Measurements from ENCODE around the gene CYP20A1. TPM values are rescaled to one million over a fixed set of nuclear protein-coding genes. Genes with fewer than 3 reads are reported as not detected.
"Not testable (repeated sequence)": the region's sequence is repeated elsewhere in the genome, so short reads cannot be mapped to it uniquely, and the experiment has no call there.

CYP20A1 gene
- polyA plus RNA-seq, 6 donors from 2014 or later: 15.3 to 34.1 (median 20.6) TPM

- Mint-ChIP-seq H3K27me3 (no peaks in the 10 kb centered on the region), H3K4me3 (peak overlapping the region; percentile 10 to 97 (median 91)), H3K27ac (peak overlapping the region in 5 of 6 donors; percentile 37 to 98 (median 76)), H3K9me3 (no peaks in the 10 kb centered on the region), H3K36me3 (peaks cover 4 to 13% of the 10 kb centered on the region in 2 donors), H3K4me1 (peaks cover 28 to 50% (median 40%) of the 10 kb centered on the region in 3 donors)
- ATAC-seq (ENCODE audit: low read depth in 2 of 2) (no peak), DNase-seq (no peak)
Observed at GRCh38 chr2:203240491-203240890, 1.7 kb downstream of the CYP20A1 start.

DNA sequence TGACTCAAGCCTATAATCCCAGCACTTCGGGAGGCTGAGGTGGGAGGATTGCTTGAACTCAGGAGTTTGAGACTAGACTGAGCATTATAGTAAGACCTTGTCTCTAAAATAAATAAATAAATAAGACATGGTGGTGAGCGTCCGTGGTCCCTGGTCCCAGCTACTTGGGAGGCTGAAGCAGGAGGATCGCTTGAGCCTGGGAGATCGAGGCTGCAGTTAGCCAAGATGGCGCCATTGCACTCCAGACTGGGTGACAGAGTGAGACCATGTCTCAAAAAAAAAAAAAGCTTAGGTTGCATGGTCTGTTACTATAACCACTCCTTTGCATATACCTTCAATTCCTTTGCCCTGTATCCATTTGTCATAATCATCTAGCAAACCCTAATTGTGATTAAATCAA lies 3.7 kb downstream of the CYP20A1 start:
- Mint-ChIP-seq H3K4me3 (peak overlapping the region in 1 of 8 donors; percentile 45), H3K27me3 (no peaks in the 10 kb centered on the region), H3K9me3 (no peaks in the 10 kb centered on the region), H3K36me3 (peaks cover 4 to 13% of the 10 kb centered on the region in 2 donors), H3K4me1 (peaks cover 33 to 59% (median 42%) of the 10 kb centered on the region in 3 donors), H3K27ac (peak overlapping the region in 1 of 6 donors; percentile 1)
- DNase-seq (no peak), ATAC-seq (ENCODE audit: low read depth in 2 of 2) (no peak)

- Mint-ChIP-seq H3K27me3 (no peaks in the 10 kb centered on the region), H3K36me3 (peaks cover 10 to 20% of the 10 kb centered on the region in 2 donors), H3K4me3 (peak overlapping the region in 1 of 8 donors; percentile 52), H3K9me3 (no peaks in the 10 kb centered on the region), H3K27ac (no peak overlapping the region), H3K4me1 (peaks cover 19 to 30% (median 20%) of the 10 kb centered on the region in 3 donors)
- no peak for ATAC-seq (ENCODE audit: low read depth in 2 of 2)
- no peak for DNase-seq
Observed at GRCh38 chr2:203246646-203247045, 7.8 kb downstream of the CYP20A1 start.

- Mint-ChIP-seq H3K4me1 (no peaks in the 10 kb centered on the region), H3K9me3 (peaks cover 0 to 7% (median 0%) of the 10 kb centered on the region in 7 donors), H3K36me3 (peaks cover 27 to 39% of the 10 kb centered on the region in 2 donors), H3K4me3 (peak overlapping the region in 1 of 8 donors; percentile 33), H3K27me3 (no peaks in the 10 kb centered on the region), H3K27ac (peak overlapping the region in 1 of 6 donors; percentile 62)
- no peak for ATAC-seq (ENCODE audit: low read depth in 2 of 2)
- DNase-seq: no peak
Observed at GRCh38 chr2:203252818-203253217, 14.0 kb downstream of the CYP20A1 start.

DNA sequence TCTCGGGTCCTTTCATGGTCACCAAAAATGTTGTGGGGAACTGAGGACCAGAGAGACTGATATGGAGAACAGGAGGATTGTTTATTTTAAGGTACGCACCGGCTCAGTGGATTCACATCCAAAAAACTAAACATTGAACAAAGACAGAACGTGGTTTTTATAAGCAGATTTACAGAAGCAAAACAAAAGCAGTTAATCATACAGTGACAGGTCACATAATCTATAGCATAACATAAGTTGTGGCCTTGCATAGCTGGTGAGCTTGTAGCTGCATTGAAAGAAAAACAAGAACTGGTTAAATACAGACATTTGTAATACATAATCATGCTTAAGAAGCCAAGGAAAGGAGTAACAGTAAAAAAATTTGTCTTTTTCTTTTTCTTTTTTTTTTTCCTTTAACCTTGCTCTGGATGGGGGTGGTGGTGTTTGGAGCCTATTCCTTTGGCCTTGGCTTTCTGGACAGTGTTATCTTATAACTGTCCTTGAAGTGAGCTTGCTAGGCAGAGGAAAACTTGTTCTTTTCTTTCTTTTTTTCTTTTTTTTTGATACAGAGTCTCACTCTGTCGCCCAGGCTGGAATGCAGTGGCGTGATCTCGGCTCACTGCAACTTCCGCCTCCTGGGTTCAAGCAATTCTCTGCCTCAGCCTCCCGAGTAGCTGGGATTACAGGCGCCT lies 14.7 kb downstream of the CYP20A1 start:
- not testable (repeated sequence) for H3K9me3 Mint-ChIP-seq; DNase-seq; H3K4me3 Mint-ChIP-seq; ATAC-seq (ENCODE audit: low read depth in 2 of 2); H3K4me1 Mint-ChIP-seq; H3K27me3 Mint-ChIP-seq; H3K27ac Mint-ChIP-seq
- H3K36me3 Mint-ChIP-seq: peaks cover 32 to 41% of the 10 kb centered on the region in 2 donors

DNA sequence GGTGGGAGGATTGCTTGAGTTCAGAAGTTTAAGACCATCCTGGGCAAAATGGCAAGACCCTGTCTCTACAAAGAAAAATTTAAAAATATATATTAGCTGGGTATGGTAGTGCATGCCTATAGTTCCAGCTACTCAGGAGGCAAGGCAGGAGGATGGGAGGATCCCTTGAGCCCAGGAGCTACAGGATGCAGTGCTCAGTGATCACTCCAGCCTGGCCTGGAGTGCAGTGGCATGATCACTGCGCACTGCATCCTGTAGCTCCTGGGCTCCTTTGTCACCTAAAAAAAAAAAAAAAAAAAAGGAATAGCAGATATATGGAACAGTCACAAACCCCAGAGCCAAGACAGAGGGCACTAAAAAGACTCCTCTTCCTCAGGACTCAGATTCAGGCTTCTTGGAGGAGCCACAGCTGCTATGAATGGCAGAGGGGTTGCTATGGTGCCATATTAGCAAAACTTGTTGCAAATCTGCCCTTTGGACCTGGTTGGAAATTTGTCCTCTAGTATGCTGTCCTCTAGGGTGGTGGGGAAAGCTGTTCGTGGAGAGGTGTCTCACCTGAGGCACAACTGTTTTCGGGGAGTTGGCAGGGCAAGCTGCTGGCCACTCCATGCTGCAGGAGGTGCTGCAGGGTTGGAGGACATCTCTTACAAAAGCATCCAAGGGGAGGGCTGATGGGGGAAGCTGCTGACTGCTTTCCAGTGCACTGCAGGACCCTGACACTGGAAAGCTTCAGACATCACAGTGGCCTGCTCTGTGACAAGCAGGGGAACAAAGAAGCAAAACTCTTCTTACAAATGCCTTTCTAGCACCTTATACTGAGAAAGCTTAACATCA lies 22.7 kb downstream of the CYP20A1 start:
- H3K4me3 Mint-ChIP-seq: no peak overlapping the region
- no peaks in the 10 kb centered on the region for H3K27me3 Mint-ChIP-seq
- DNase-seq (no peak), ATAC-seq (ENCODE audit: low read depth in 2 of 2) (no peak)
- peaks cover 0 to 16% (median 3%) of the 10 kb centered on the region in 3 donors for H3K4me1 Mint-ChIP-seq
- peak overlapping the region in 1 of 6 donors; percentile 47 for H3K27ac Mint-ChIP-seq
- H3K9me3 Mint-ChIP-seq: no peaks in the 10 kb centered on the region
- peaks cover 17 to 22% of the 10 kb centered on the region in 2 donors for H3K36me3 Mint-ChIP-seq

GRCh38 chr2:203279288-203279687 lies 40.5 kb downstream of the CYP20A1 start:
- H3K4me1 Mint-ChIP-seq: no peaks in the 10 kb centered on the region
- ATAC-seq (ENCODE audit: low read depth in 2 of 2) (no peak), DNase-seq (no peak)
- H3K27ac Mint-ChIP-seq: no peak overlapping the region
- H3K4me3 Mint-ChIP-seq: no peak overlapping the region
- no peaks in the 10 kb centered on the region for H3K27me3 Mint-ChIP-seq
- peaks cover 15 to 17% of the 10 kb centered on the region in 2 donors for H3K36me3 Mint-ChIP-seq
- H3K9me3 Mint-ChIP-seq: no peaks in the 10 kb centered on the region

- H3K27ac Mint-ChIP-seq: peak overlapping the region in 1 of 6 donors; percentile 41
- no peak overlapping the region for H3K4me3 Mint-ChIP-seq
- peaks cover 15 to 17% of the 10 kb centered on the region in 2 donors for H3K36me3 Mint-ChIP-seq
- no peaks in the 10 kb centered on the region for H3K27me3 Mint-ChIP-seq
- no peaks in the 10 kb centered on the region for H3K9me3 Mint-ChIP-seq
- no peak for DNase-seq
- ATAC-seq (ENCODE audit: low read depth in 2 of 2): no peak
- no peaks in the 10 kb centered on the region for H3K4me1 Mint-ChIP-seq
Observed at GRCh38 chr2:203280428-203281064, 41.7 kb downstream of the CYP20A1 start.

GRCh38 chr2:203282101-203282500 lies 43.3 kb downstream of the CYP20A1 start:
- H3K9me3 Mint-ChIP-seq: no peaks in the 10 kb centered on the region
- peaks cover 0 to 17% of the 10 kb centered on the region in 2 donors for H3K36me3 Mint-ChIP-seq
- no peak for ATAC-seq (ENCODE audit: low read depth in 2 of 2)

DNA sequence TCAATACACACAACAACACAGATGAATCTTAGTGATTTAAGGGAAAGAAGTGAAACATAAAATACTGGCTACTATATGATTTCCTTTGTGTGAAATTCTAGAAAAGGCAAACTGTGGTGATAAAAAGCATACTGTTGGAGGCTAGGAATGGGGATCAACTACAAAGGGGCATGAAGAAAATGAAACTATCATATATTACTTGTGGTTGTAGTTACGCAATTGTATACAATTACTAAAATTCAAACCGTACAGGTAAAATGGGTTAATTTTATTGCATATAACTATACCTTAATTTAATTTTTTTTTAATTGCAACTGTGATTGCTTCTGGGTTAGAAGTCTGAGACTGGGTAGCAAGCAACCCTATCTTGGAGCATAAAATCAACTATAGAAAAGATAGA lies 47.7 kb downstream of the CYP20A1 start:
- peaks cover 8 to 15% of the 10 kb centered on the region in 2 donors for H3K36me3 Mint-ChIP-seq
- no peaks in the 10 kb centered on the region for H3K27me3 Mint-ChIP-seq
- H3K4me3 Mint-ChIP-seq: no peak overlapping the region
- DNase-seq: no peak
- no peaks in the 10 kb centered on the region for H3K9me3 Mint-ChIP-seq
- no peak overlapping the region for H3K27ac Mint-ChIP-seq
- H3K4me1 Mint-ChIP-seq: no peaks in the 10 kb centered on the region
- ATAC-seq (ENCODE audit: low read depth in 2 of 2): no peak

More at GRCh38 chr2:203282101-203282500, 43.3 kb downstream of the CYP20A1 start:
- H3K27me3 Mint-ChIP-seq: no peaks in the 10 kb centered on the region
- no peak for DNase-seq
- H3K4me1 Mint-ChIP-seq: no peaks in the 10 kb centered on the region
- H3K27ac Mint-ChIP-seq: no peak overlapping the region
- no peak overlapping the region for H3K4me3 Mint-ChIP-seq

DNA sequence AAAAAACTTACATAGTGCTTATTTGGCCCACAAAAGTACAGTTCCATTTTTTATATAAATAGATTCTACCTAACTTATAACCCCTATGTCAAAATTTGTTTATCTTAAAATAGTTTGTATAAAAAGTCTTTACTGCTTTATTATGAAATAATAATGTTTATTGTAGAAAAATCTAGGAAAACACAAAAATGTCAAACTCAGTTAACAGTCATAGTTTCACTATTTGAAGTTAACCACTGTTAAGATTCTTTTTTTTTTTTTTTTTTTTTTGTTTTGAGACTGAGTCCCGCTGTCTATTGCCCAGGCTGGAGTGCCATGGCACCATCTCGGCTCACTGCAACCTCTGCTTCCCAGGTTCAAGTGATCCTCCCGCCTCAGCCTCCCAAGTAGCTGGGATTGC lies 62.8 kb downstream of the CYP20A1 start:
- ATAC-seq (ENCODE audit: low read depth in 2 of 2) (no peak), DNase-seq (no peak)
- Mint-ChIP-seq H3K27ac (no peak overlapping the region), H3K36me3 (peaks cover 0 to 12% of the 10 kb centered on the region in 2 donors), H3K4me1 (no peaks in the 10 kb centered on the region), H3K4me3 (no peak overlapping the region), H3K9me3 (no peaks in the 10 kb centered on the region), H3K27me3 (no peaks in the 10 kb centered on the region)

GRCh38 chr2:203302586-203302985 lies 63.8 kb downstream of the CYP20A1 start:
- not testable (repeated sequence) for H3K9me3 Mint-ChIP-seq; H3K27me3 Mint-ChIP-seq; H3K4me1 Mint-ChIP-seq; DNase-seq; ATAC-seq (ENCODE audit: low read depth in 2 of 2); H3K4me3 Mint-ChIP-seq; H3K27ac Mint-ChIP-seq
- H3K36me3 Mint-ChIP-seq: peaks cover 7 to 19% of the 10 kb centered on the region in 2 donors

DNA sequence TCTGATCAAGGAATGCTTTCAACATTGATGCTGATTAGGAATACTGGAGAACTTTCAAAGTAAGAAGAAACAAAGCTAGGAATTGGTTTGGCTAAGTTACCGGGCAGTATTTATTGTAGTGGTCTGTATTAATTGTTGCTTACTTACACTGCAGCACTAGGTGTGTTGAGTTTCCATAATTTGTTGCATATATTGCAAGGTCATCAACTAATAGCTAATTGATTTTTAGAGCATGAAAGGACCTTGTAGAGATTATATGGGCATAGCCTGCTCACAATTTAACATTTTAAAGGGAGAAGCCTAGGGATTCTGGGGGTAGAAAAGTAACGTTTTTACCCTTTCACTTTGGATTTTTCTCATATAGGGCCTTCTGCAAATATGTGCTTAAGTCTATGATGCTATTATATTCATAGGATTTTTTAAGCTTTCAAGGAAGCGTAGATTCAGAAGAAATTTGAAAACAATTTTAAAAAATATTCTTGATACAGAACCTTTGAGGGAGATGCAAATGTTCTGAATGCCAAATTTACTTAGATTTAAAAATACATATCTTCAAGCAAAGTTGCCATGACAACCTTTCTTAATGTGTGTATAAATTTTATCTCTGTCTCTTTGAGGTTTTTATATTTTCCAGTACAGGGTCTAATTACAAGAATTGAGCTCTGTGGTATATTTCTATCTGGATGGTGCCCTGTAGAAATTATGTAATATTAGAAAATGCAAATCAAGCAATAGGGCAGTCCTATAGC lies 72.0 kb downstream of the CYP20A1 start:
- no peaks in the 10 kb centered on the region for H3K4me1 Mint-ChIP-seq
- no peaks in the 10 kb centered on the region for H3K27me3 Mint-ChIP-seq
- H3K4me3 Mint-ChIP-seq: no peak overlapping the region
- peaks cover 0 to 5% (median 2%) of the 10 kb centered on the region in 7 donors for H3K9me3 Mint-ChIP-seq
- peaks cover 19 to 25% of the 10 kb centered on the region in 2 donors for H3K36me3 Mint-ChIP-seq
- ATAC-seq (ENCODE audit: low read depth in 2 of 2) (no peak), DNase-seq (no peak)
- no peak overlapping the region for H3K27ac Mint-ChIP-seq

All from naive B cell (primary cell).